Common myeloid progenitor, CD34-positive (primary cell): Measurements from ENCODE around the gene OR10A2.

ENCODE experiments used
- CTCF ChIA-PET: fragments of 350-600 bp; sonication (Branson Sonifier 250); formaldehyde crosslinking; loops from one replicate; lab custom pipeline; 2021; ENCODE audit warnings: antibody characterized with exemption; lab: Charles Lee
- POLR2A ChIA-PET: fragments of 350-600 bp; sonication (Branson Sonifier 250); formaldehyde crosslinking; loops from one replicate; lab custom pipeline; 2021; ENCODE audit warnings: antibody characterized with exemption; lab: Charles Lee
- DNase-seq, 3 donors: peaks; one replicate each; pipeline versions ENCODE4 v3.0.0 to v3.0.0-alpha.2; 2013
- H3K27ac ChIP-seq, 2 experiments: 1 replicate in 1 of 2; 2 replicates in 1 of 2; pipeline ENCODE4 v1.7.0; 2013; ENCODE audit warnings: inconsistent platforms in 2 of 2, low read length in 2 of 2, mild to moderate bottlenecking in 2 of 2, low read depth in 1 of 2, moderate library complexity in 1 of 2; ENCODE audit not compliant: severe bottlenecking in 2 of 2, insufficient read depth in 1 of 2, poor library complexity in 1 of 2
- H3K27me3 ChIP-seq, 5 experiments: replicated peaks in 2 of 5; 1 replicate in 3 of 5; 2 replicates in 2 of 5; pipeline versions ENCODE4 v1.6.1 to v1.7.0; 2013; ENCODE audit warnings: low read length in 4 of 5, mild to moderate bottlenecking in 2 of 5, moderate library complexity in 2 of 5, inconsistent platforms in 1 of 5; ENCODE audit not compliant: insufficient read depth in 5 of 5, control insufficient read depth in 4 of 5
- H3K36me3 ChIP-seq, 4 experiments: 1 replicate in 2 of 4; 2 replicates in 2 of 4; pipeline versions ENCODE4 v1.6.1 to v1.7.0; 2013; ENCODE audit warnings: low read length in 3 of 4, control low read depth in 1 of 4, mild to moderate bottlenecking in 1 of 4; ENCODE audit not compliant: control insufficient read depth in 4 of 4, insufficient read depth in 4 of 4
- H3K4me1 ChIP-seq, 4 experiments: 1 replicate in 3 of 4; 2 replicates in 1 of 4; pipeline versions ENCODE4 v1.6.1 to v1.7.1; 2013; ENCODE audit warnings: low read length in 3 of 4, mild to moderate bottlenecking in 3 of 4, control low read depth in 1 of 4, inconsistent platforms in 1 of 4, moderate library complexity in 1 of 4; ENCODE audit not compliant: control insufficient read depth in 4 of 4, insufficient read depth in 4 of 4; ENCODE audit errors: control extremely low read depth in 1 of 4
- H3K4me3 ChIP-seq, 7 experiments: 1 replicate in 4 of 7; 2 replicates in 3 of 7; pipeline versions ENCODE4 v1.5.1 to v1.7.0; 2013; ENCODE audit warnings: mild to moderate bottlenecking in 7 of 7, low read length in 6 of 7, moderate library complexity in 6 of 7, inconsistent platforms in 2 of 7, low read depth in 2 of 7, control low read depth in 1 of 7; ENCODE audit not compliant: insufficient read depth in 4 of 7, control insufficient read depth in 1 of 7; ENCODE audit errors: extremely low read depth in 1 of 7
- H3K9me3 ChIP-seq, 5 experiments: 1 replicate in 4 of 5; 2 replicates in 1 of 5; pipeline versions ENCODE4 v1.6.1 to v1.7.1; 2013; ENCODE audit warnings: low read length in 4 of 5, mild to moderate bottlenecking in 2 of 5, inconsistent platforms in 1 of 5, low read depth in 1 of 5, moderate library complexity in 1 of 5; ENCODE audit not compliant: control insufficient read depth in 4 of 5, insufficient read depth in 2 of 5; ENCODE audit errors: control extremely low read depth in 1 of 5
- WGBS: methylation state at CpG from one replicate; pipeline ENCODE4 v1.1.5; 2013; ENCODE audit not compliant: insufficient coverage; 5-methylcytosine and 5-hydroxymethylcytosine counted together

The OR10A2 gene

GRCh38 chr11:6833356-6833755 lies 29.5 kb upstream of the OR10A2 start:
- POLR2A ChIA-PET = no interaction called here

DNA sequence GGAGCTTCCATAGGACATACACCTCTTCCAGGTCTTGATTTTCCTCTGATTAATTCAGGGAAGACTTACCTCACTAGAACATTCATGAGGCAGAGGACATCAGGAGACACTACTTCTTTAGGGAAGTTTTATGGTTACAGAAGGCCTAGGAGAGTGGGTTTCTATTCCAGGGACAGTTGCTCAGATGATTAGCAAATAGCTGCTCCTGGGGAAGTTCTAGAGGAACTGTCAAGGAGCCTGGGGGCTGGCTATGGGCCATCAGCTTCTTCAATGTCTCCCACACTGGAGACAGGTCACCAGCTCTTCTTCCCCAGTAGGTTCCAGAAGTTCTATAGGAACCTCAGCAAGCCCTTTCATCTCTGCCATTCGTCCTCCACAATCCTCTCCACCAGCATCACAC lies 28.8 kb upstream of the OR10A2 start:
- CTCF ChIA-PET = interaction anchor here (0.9 to 1.5 kb wide), 3 partner anchors 10 to 28 kb away, joined by 3 to 5 read pairs (median 3); no protein-coding TSS in a partner anchor

More at GRCh38 chr11:6833356-6833755, 29.5 kb upstream of the OR10A2 start:
- CTCF ChIA-PET = interaction anchor here (0.9 to 1.5 kb wide), 3 partner anchors 9 to 27 kb away, joined by 3 to 5 read pairs (median 3); no protein-coding TSS in a partner anchor
- DNase-seq = no peak
- Histone ChIP-seq H3K9me3 (no peaks in the 10 kb centered on the region), H3K27ac (no peak overlapping the region), H3K4me1 (no peaks in the 10 kb centered on the region), H3K4me3 (no peak overlapping the region), H3K27me3 (no peaks in the 10 kb centered on the region), H3K36me3 (no peaks in the 10 kb centered on the region)
- WGBS = 100% methylated on average over 3 of the region's 6 CpGs

GRCh38 chr11:6841694-6842093 lies 21.2 kb upstream of the OR10A2 start:
- no peak overlapping the region for H3K27ac ChIP-seq
- no peaks in the 10 kb centered on the region for H3K36me3 ChIP-seq
- POLR2A ChIA-PET = no interaction called here
- peaks cover 0 to 4% (median 0%) of the 10 kb centered on the region in 5 experiments for H3K9me3 ChIP-seq
- H3K4me1 ChIP-seq = no peaks in the 10 kb centered on the region
- CTCF ChIA-PET = no interaction called here
- no peak overlapping the region for H3K4me3 ChIP-seq
- H3K27me3 ChIP-seq = no peaks in the 10 kb centered on the region
- DNase-seq = no peak

More for the DNA sequence above, 28.8 kb upstream of the OR10A2 start:
- Histone ChIP-seq H3K27me3 (no peaks in the 10 kb centered on the region), H3K36me3 (no peaks in the 10 kb centered on the region), H3K9me3 (no peaks in the 10 kb centered on the region), H3K27ac (no peak overlapping the region), H3K4me3 (no peak overlapping the region), H3K4me1 (no peaks in the 10 kb centered on the region)
- POLR2A ChIA-PET = interaction anchor here (0.6 kb wide), 1 partner anchor 621 kb away, joined by 3 read pairs; no protein-coding TSS in a partner anchor
- WGBS = no CpG with 5 or more reads among the region's 1 CpG
- DNase-seq = no peak

DNA sequence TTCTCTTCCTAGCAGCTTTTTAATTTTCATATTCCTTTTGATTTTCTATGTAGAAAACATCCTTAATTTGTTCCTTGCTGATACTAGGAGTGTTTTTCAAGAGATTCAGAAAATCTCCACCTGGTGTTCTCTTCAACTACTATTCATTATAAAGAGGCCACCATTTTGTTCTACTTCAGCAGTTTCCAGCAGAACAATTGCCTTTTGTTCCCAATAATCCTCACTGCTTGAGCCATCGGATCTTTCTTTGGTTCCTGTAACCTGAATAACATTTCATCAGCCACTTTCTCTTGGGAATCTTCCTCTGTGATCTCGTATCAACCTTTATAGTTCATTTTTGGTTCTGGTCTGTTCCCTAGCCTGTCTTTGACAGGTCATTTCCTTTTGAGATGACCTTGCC lies 19.2 kb upstream of the OR10A2 start:
- peaks cover 0 to 8% (median 0%) of the 10 kb centered on the region in 5 experiments for H3K9me3 ChIP-seq
- ChIA-PET POLR2A (no interaction called here), CTCF (no interaction called here)
- no peaks in the 10 kb centered on the region for H3K4me1 ChIP-seq
- no peak overlapping the region for H3K4me3 ChIP-seq
- no peak for DNase-seq
- no peaks in the 10 kb centered on the region for H3K36me3 ChIP-seq
- no peaks in the 10 kb centered on the region for H3K27me3 ChIP-seq
- no peak overlapping the region for H3K27ac ChIP-seq
- 97% methylated on average over 2 of the region's 2 CpGs for WGBS

GRCh38 chr11:6844356-6844755 lies 18.5 kb upstream of the OR10A2 start:
- Histone ChIP-seq H3K36me3 (no peaks in the 10 kb centered on the region), H3K9me3 (peaks cover 0 to 8% (median 0%) of the 10 kb centered on the region in 5 experiments), H3K4me1 (no peaks in the 10 kb centered on the region), H3K4me3 (no peak overlapping the region), H3K27me3 (no peaks in the 10 kb centered on the region), H3K27ac (no peak overlapping the region)
- DNase-seq = no peak
- CTCF ChIA-PET = no interaction called here
- POLR2A ChIA-PET = no interaction called here
- WGBS = 85% methylated on average over 3 of the region's 5 CpGs

- H3K4me1 ChIP-seq = no peaks in the 10 kb centered on the region
- H3K36me3 ChIP-seq = no peaks in the 10 kb centered on the region
- peaks cover 0 to 8% (median 0%) of the 10 kb centered on the region in 5 experiments for H3K9me3 ChIP-seq
- no peak within 1 kb of the TSS for H3K4me3 ChIP-seq
- DNase-seq = no peak
- ChIA-PET CTCF (no interaction called here), POLR2A (no interaction called here)
- WGBS = 100% methylated on average over 2 of the region's 3 CpGs
- H3K27me3 ChIP-seq = no peaks in the 10 kb centered on the region
- no peak within 1 kb of the TSS for H3K27ac ChIP-seq
Observed at GRCh38 chr11:6845383-6845782, 17.5 kb upstream of the OR10A2 start, which contains the start of gene OR10A5. TSS of gene OR10A5 (plus strand) at chr11:6845683. CDS start at chr11:6845683, 0 bp downstream.

- Histone ChIP-seq H3K36me3 (no peaks in the 10 kb centered on the region), H3K4me1 (no peaks in the 10 kb centered on the region), H3K4me3 (no peak overlapping the region), H3K9me3 (peaks cover 0 to 15% (median 0%) of the 10 kb centered on the region in 5 experiments), H3K27ac (no peak overlapping the region), H3K27me3 (no peaks in the 10 kb centered on the region)
- ChIA-PET POLR2A (no interaction called here), CTCF (no interaction called here)
- no peak for DNase-seq
- 83% methylated on average over 1 of the region's 2 CpGs for WGBS
Observed at GRCh38 chr11:6850526-6850925, 12.3 kb upstream of the OR10A2 start.
